ENCODE results near the gene DERA. TPM values are rescaled to one million over a fixed set of nuclear protein-coding genes. Genes with fewer than 3 reads are reported as not detected.

Gene DERA
- total RNA-seq, 2 donors from 2014 or later = 33.0 to 33.7 TPM

GRCh38 chr12:15931590-15932053 is 20.5 kb downstream of the DERA start:
- TF ChIP-seq POLR2AphosphoS5 (IDR thresholded peaks at IDR 0.05) (no peak), CTCF (IDR thresholded peaks at IDR 0.05) (no peak), POLR2A (IDR thresholded peaks at IDR 0.05) (no peak)
- WGBS = 84% methylated on average over 3 of the region's 3 CpGs
- H3K27ac ChIP-seq = no peak overlapping the region
- no peaks in the 10 kb centered on the region for H3K9me3 ChIP-seq
- H3K27me3 ChIP-seq (replicated peaks; ENCODE audit: insufficient read depth) = no peaks in the 10 kb centered on the region
- no peak for DNase-seq (ENCODE audit: low spot score)
- no peaks in the 10 kb centered on the region for H3K36me3 ChIP-seq
- H3K4me1 ChIP-seq (replicated peaks) = no peaks in the 10 kb centered on the region
- intact Hi-C loops (cut with DNase I) = no loop called here
- no peak overlapping the region for H3K4me3 ChIP-seq

- Histone ChIP-seq H3K27ac (no peak overlapping the region), H3K4me1 (replicated peaks) (no peaks in the 10 kb centered on the region), H3K4me3 (no peak overlapping the region), H3K36me3 (no peaks in the 10 kb centered on the region), H3K9me3 (no peaks in the 10 kb centered on the region), H3K27me3 (replicated peaks; ENCODE audit: insufficient read depth) (no peaks in the 10 kb centered on the region)
- WGBS = 100% methylated on average over 1 of the region's 1 CpG
- DNase-seq (ENCODE audit: low spot score) = no peak
- intact Hi-C loops (cut with DNase I) = no loop called here
- TF ChIP-seq POLR2AphosphoS5 (IDR thresholded peaks at IDR 0.05) = no peak
Measured at GRCh38 chr12:15932327-15932726, 21.2 kb downstream of the DERA start.

- DNase-seq (ENCODE audit: low spot score) = no peak
- no peak for TF ChIP-seq POLR2A (IDR thresholded peaks at IDR 0.05)
- TF ChIP-seq POLR2AphosphoS5 (IDR thresholded peaks at IDR 0.05) = no peak
- TF ChIP-seq CTCF (IDR thresholded peaks at IDR 0.05) = no peak
- Histone ChIP-seq H3K4me1 (replicated peaks) (no peaks in the 10 kb centered on the region), H3K4me3 (no peak overlapping the region), H3K9me3 (no peaks in the 10 kb centered on the region), H3K27me3 (replicated peaks; ENCODE audit: insufficient read depth) (no peaks in the 10 kb centered on the region), H3K36me3 (no peaks in the 10 kb centered on the region), H3K27ac (no peak overlapping the region)
- intact Hi-C loops (cut with DNase I) = no loop called here
- WGBS = 88% methylated on average over 3 of the region's 3 CpGs
Measured at GRCh38 chr12:15932971-15933370, 21.8 kb downstream of the DERA start.

DNA sequence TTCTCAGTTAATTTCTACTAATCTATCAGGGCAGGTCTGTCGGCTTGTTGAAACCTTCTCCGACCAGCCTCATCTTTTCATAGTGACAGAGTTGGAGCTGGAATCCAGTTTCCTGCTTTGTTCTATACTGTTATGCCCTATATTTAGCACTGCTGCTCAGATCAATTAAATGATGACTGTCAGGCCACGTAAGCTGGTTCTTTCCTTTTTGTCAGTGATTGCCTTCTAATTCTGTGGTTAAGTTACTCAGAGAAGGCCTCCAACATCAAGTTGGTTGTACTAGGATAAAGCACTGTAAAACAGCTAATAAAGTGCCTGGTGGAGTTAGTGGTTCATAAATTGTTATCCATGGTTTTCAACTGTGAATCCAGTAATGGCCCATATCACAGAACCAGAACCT is 22.6 kb downstream of the DERA start:
- Histone ChIP-seq H3K27ac (no peak overlapping the region), H3K27me3 (replicated peaks; ENCODE audit: insufficient read depth) (no peaks in the 10 kb centered on the region), H3K4me3 (no peak overlapping the region), H3K9me3 (no peaks in the 10 kb centered on the region), H3K4me1 (replicated peaks) (no peaks in the 10 kb centered on the region), H3K36me3 (no peaks in the 10 kb centered on the region)
- intact Hi-C loops (cut with DNase I) = no loop called here
- 77% methylated on average over 3 of the region's 3 CpGs for WGBS
- no peak for DNase-seq (ENCODE audit: low spot score)
- TF ChIP-seq CTCF (IDR thresholded peaks at IDR 0.05) (no peak), POLR2AphosphoS5 (IDR thresholded peaks at IDR 0.05) (no peak), POLR2A (IDR thresholded peaks at IDR 0.05) (no peak)

DNA sequence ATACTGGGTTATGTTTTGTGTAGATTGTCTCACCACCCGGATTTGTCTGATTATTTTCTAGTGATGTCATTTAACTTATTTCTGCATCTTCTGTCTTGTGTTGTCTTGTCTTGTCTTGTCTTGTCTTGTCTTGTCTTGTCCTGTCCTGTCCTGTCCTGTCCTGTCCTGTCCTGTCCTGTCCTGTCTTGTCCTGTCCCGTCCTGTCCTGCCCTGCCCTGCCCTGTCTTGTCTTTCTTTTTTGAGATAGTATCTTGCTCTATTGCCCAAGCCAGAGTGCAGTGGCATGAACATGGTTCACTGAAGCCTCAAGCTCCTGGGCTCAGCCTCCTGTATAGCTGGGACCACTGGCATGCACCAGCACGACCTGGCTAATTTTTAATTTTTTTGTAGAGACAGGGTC is 25.6 kb downstream of the DERA start:
- H3K27ac ChIP-seq = no peak overlapping the region
- TF ChIP-seq CTCF (IDR thresholded peaks at IDR 0.05) (no peak), POLR2A (IDR thresholded peaks at IDR 0.05) (no peak), POLR2AphosphoS5 (IDR thresholded peaks at IDR 0.05) (no peak)
- DNase-seq (ENCODE audit: low spot score) = no peak
- no peak overlapping the region for H3K4me3 ChIP-seq
- H3K4me1 ChIP-seq (replicated peaks) = no peaks in the 10 kb centered on the region
- H3K9me3 ChIP-seq = no peaks in the 10 kb centered on the region
- WGBS = 85% methylated on average over 3 of the region's 3 CpGs
- H3K36me3 ChIP-seq = no peaks in the 10 kb centered on the region
- intact Hi-C loops (cut with DNase I) = no loop called here
- H3K27me3 ChIP-seq (replicated peaks; ENCODE audit: insufficient read depth) = no peaks in the 10 kb centered on the region
